B cell (primary cell): ENCODE measurements around the gene PODN.

ENCODE experiments used
- EZH2 ChIP-seq: IDR thresholded peaks from 2 replicates; pipeline ENCODE4 v1.6.1; 2012; ENCODE audit warnings: borderline replicate concordance, low read depth, mild to moderate bottlenecking, moderate library complexity, low read length; ENCODE audit not compliant: insufficient read depth, poor library complexity, severe bottlenecking
- TF ChIP-seq, protein P1 (sequence below): fragments of 200-600 bp; IDR thresholded peaks from one replicate; pipeline ENCODE4 v1.8.0; 2022; ENCODE audit warnings: antibody characterized with exemption, mild to moderate bottlenecking

DNA sequence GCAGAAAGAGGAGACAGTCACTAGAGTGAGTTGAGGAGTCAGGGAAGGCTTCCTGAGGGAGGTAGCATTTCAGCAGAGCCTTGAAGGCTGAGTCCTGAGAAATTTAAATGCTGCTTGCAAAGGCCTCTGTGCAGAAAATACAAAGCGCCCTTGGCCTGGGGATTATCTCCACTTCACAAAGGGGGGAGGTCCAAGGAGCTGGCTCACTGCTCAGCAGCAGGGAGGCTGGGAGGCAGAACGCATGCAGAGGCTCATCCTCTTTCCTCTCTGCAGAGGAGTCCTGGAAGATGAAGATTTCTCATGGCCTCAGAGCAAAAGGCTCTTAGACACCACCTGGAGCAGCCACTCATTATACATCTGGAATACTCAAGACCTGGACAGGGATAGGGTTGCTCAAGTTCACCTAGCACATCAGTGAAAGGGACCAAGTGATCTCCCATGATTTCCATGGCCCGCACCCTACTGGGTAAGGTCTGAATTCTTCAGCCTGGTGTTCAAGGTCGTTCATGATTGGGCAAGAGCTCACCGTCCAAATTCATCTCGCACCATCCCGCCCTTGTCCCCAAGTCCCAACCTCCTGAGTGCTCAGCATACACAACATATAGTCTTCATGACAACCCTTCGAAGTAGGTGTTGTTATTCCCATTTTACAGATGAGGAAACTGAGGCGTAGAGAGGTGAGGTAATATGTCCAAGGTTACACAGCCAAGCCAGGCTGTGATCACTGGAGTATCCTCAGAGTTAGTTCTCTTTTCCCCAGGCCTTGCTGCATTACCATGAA is 71.4 kb downstream of the PODN start:
- TF ChIP-seq, protein P1, sequence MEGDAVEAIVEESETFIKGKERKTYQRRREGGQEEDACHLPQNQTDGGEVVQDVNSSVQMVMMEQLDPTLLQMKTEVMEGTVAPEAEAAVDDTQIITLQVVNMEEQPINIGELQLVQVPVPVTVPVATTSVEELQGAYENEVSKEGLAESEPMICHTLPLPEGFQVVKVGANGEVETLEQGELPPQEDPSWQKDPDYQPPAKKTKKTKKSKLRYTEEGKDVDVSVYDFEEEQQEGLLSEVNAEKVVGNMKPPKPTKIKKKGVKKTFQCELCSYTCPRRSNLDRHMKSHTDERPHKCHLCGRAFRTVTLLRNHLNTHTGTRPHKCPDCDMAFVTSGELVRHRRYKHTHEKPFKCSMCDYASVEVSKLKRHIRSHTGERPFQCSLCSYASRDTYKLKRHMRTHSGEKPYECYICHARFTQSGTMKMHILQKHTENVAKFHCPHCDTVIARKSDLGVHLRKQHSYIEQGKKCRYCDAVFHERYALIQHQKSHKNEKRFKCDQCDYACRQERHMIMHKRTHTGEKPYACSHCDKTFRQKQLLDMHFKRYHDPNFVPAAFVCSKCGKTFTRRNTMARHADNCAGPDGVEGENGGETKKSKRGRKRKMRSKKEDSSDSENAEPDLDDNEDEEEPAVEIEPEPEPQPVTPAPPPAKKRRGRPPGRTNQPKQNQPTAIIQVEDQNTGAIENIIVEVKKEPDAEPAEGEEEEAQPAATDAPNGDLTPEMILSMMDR, result no peak
- TF ChIP-seq EZH2, result no peak
